ENCODE data around the gene C17orf75. TPM values are rescaled to one million over a fixed set of nuclear protein-coding genes. Genes with fewer than 3 reads are reported as not detected.
A peak's percentile ranks its signal among the peaks of the same experiment; 100 is the strongest.

The C17orf75 gene
- polyA plus RNA-seq, 2 donors, result 7.3 to 9.3 TPM

- Histone ChIP-seq H3K36me3 (ENCODE audit: control insufficient read depth in 2 of 2, insufficient read depth in 2 of 2, low read length in 1 of 2) (no peaks in the 10 kb centered on the region), H3K4me1 (ENCODE audit: control insufficient read depth in 2 of 2, insufficient read depth in 2 of 2, low read length in 1 of 2) (peaks cover 0 to 3% of the 10 kb centered on the region in 2 donors), H3K27me3 (ENCODE audit: control insufficient read depth in 1 of 2, insufficient read depth in 2 of 2, low read length in 2 of 2) (no peaks in the 10 kb centered on the region), H3K9me3 (ENCODE audit: control insufficient read depth in 2 of 2, insufficient read depth in 1 of 2, low read depth in 1 of 2, low read length in 1 of 2) (no peaks in the 10 kb centered on the region), H3K27ac (ENCODE audit: low read depth in 2 of 2, low read length in 1 of 2) (peak overlapping the region in 1 of 2 donors; percentile 13), H3K4me3 (ENCODE audit: low read depth in 1 of 2, low read length in 2 of 2) (no peak overlapping the region)
- 87 to 91% methylated on average over 2 of the region's 2 CpGs for WGBS, 2 donors
These were observed 6.5 kb upstream of the C17orf75 start for GRCh38 chr17:32348483-32348800.

- WGBS, 2 donors, result 88 to 89% methylated on average over 11 of the region's 11 CpGs
- H3K27me3 ChIP-seq (ENCODE audit: control insufficient read depth in 1 of 2, insufficient read depth in 2 of 2, low read length in 2 of 2), result no peaks in the 10 kb centered on the region
- no peak overlapping the region for H3K27ac ChIP-seq (ENCODE audit: low read depth in 2 of 2, low read length in 1 of 2)
- H3K4me3 ChIP-seq (ENCODE audit: low read depth in 1 of 2, low read length in 2 of 2), result no peak overlapping the region
- no peaks in the 10 kb centered on the region for H3K36me3 ChIP-seq (ENCODE audit: control insufficient read depth in 2 of 2, insufficient read depth in 2 of 2, low read length in 1 of 2)
- no peaks in the 10 kb centered on the region for H3K9me3 ChIP-seq (ENCODE audit: control insufficient read depth in 2 of 2, insufficient read depth in 1 of 2, low read depth in 1 of 2, low read length in 1 of 2)
- H3K4me1 ChIP-seq (ENCODE audit: control insufficient read depth in 2 of 2, insufficient read depth in 2 of 2, low read length in 1 of 2), result peaks cover 0 to 3% of the 10 kb centered on the region in 2 donors
These were observed 4.1 kb upstream of the C17orf75 start for GRCh38 chr17:32345951-32346600.

- no peak overlapping the region for H3K27ac ChIP-seq (ENCODE audit: low read depth in 2 of 2, low read length in 1 of 2)
- 63 to 66% methylated on average over 14 of the region's 14 CpGs for WGBS, 2 donors
- H3K4me3 ChIP-seq (ENCODE audit: low read depth in 1 of 2, low read length in 2 of 2), result peak overlapping the region in 1 of 2 donors; percentile 63
- peaks cover 0 to 3% of the 10 kb centered on the region in 2 donors for H3K4me1 ChIP-seq (ENCODE audit: control insufficient read depth in 2 of 2, insufficient read depth in 2 of 2, low read length in 1 of 2)
- H3K36me3 ChIP-seq (ENCODE audit: control insufficient read depth in 2 of 2, insufficient read depth in 2 of 2, low read length in 1 of 2), result no peaks in the 10 kb centered on the region
- H3K27me3 ChIP-seq (ENCODE audit: control insufficient read depth in 1 of 2, insufficient read depth in 2 of 2, low read length in 2 of 2), result no peaks in the 10 kb centered on the region
- no peaks in the 10 kb centered on the region for H3K9me3 ChIP-seq (ENCODE audit: control insufficient read depth in 2 of 2, insufficient read depth in 1 of 2, low read depth in 1 of 2, low read length in 1 of 2)
These were observed 791 bp upstream of the C17orf75 start for GRCh38 chr17:32342603-32343325.

- WGBS, 2 donors, result 3 to 4% methylated on average over 8 to 13 of the region's 13 CpGs
- Histone ChIP-seq H3K27me3 (ENCODE audit: control insufficient read depth in 1 of 2, insufficient read depth in 2 of 2, low read length in 2 of 2) (no peaks in the 10 kb centered on the region), H3K4me1 (ENCODE audit: control insufficient read depth in 2 of 2, insufficient read depth in 2 of 2, low read length in 1 of 2) (peaks cover 0 to 3% of the 10 kb centered on the region in 2 donors), H3K36me3 (ENCODE audit: control insufficient read depth in 2 of 2, insufficient read depth in 2 of 2, low read length in 1 of 2) (no peaks in the 10 kb centered on the region), H3K27ac (ENCODE audit: low read depth in 2 of 2, low read length in 1 of 2) (peak overlapping the region; percentile 81 to 87), H3K4me3 (ENCODE audit: low read depth in 1 of 2, low read length in 2 of 2) (peak overlapping the region; percentile 62 to 63), H3K9me3 (ENCODE audit: control insufficient read depth in 2 of 2, insufficient read depth in 1 of 2, low read depth in 1 of 2, low read length in 1 of 2) (no peaks in the 10 kb centered on the region)
These were observed 674 bp downstream of the C17orf75 start for GRCh38 chr17:32341141-32341856.

- no peak overlapping the region for H3K27ac ChIP-seq (ENCODE audit: low read depth in 2 of 2, low read length in 1 of 2)
- 80 to 82% methylated on average over 4 of the region's 4 CpGs for WGBS, 2 donors
- H3K4me3 ChIP-seq (ENCODE audit: low read depth in 1 of 2, low read length in 2 of 2), result no peak overlapping the region
- no peaks in the 10 kb centered on the region for H3K9me3 ChIP-seq (ENCODE audit: control insufficient read depth in 2 of 2, insufficient read depth in 1 of 2, low read depth in 1 of 2, low read length in 1 of 2)
- H3K27me3 ChIP-seq (ENCODE audit: control insufficient read depth in 1 of 2, insufficient read depth in 2 of 2, low read length in 2 of 2), result no peaks in the 10 kb centered on the region
- peaks cover 0 to 3% of the 10 kb centered on the region in 2 donors for H3K36me3 ChIP-seq (ENCODE audit: control insufficient read depth in 2 of 2, insufficient read depth in 2 of 2, low read length in 1 of 2)
- H3K4me1 ChIP-seq (ENCODE audit: control insufficient read depth in 2 of 2, insufficient read depth in 2 of 2, low read length in 1 of 2), result no peaks in the 10 kb centered on the region
These were observed 6.3 kb downstream of the C17orf75 start for GRCh38 chr17:32335687-32336086.

GRCh38 chr17:32335046-32335445 is 6.9 kb downstream of the C17orf75 start:
- H3K36me3 ChIP-seq (ENCODE audit: control insufficient read depth in 2 of 2, insufficient read depth in 2 of 2, low read length in 1 of 2), result peaks cover 0 to 3% of the 10 kb centered on the region in 2 donors
- no peaks in the 10 kb centered on the region for H3K9me3 ChIP-seq (ENCODE audit: control insufficient read depth in 2 of 2, insufficient read depth in 1 of 2, low read depth in 1 of 2, low read length in 1 of 2)
- no peaks in the 10 kb centered on the region for H3K4me1 ChIP-seq (ENCODE audit: control insufficient read depth in 2 of 2, insufficient read depth in 2 of 2, low read length in 1 of 2)
- no peaks in the 10 kb centered on the region for H3K27me3 ChIP-seq (ENCODE audit: control insufficient read depth in 1 of 2, insufficient read depth in 2 of 2, low read length in 2 of 2)
- H3K27ac ChIP-seq (ENCODE audit: low read depth in 2 of 2, low read length in 1 of 2), result no peak overlapping the region
- no peak overlapping the region for H3K4me3 ChIP-seq (ENCODE audit: low read depth in 1 of 2, low read length in 2 of 2)

- peaks cover 0 to 3% of the 10 kb centered on the region in 2 donors for H3K36me3 ChIP-seq (ENCODE audit: control insufficient read depth in 2 of 2, insufficient read depth in 2 of 2, low read length in 1 of 2)
- WGBS, 2 donors, result 91 to 92% methylated on average over 2 of the region's 2 CpGs
These were observed 8.8 kb downstream of the C17orf75 start for GRCh38 chr17:32333187-32333586.

GRCh38 chr17:32331243-32332040 is 10.5 kb downstream of the C17orf75 start:
- Histone ChIP-seq H3K4me1 (ENCODE audit: control insufficient read depth in 2 of 2, insufficient read depth in 2 of 2, low read length in 1 of 2) (no peaks in the 10 kb centered on the region), H3K27ac (ENCODE audit: low read depth in 2 of 2, low read length in 1 of 2) (no peak overlapping the region), H3K4me3 (ENCODE audit: low read depth in 1 of 2, low read length in 2 of 2) (no peak overlapping the region), H3K9me3 (ENCODE audit: control insufficient read depth in 2 of 2, insufficient read depth in 1 of 2, low read depth in 1 of 2, low read length in 1 of 2) (no peaks in the 10 kb centered on the region), H3K27me3 (ENCODE audit: control insufficient read depth in 1 of 2, insufficient read depth in 2 of 2, low read length in 2 of 2) (no peaks in the 10 kb centered on the region), H3K36me3 (ENCODE audit: control insufficient read depth in 2 of 2, insufficient read depth in 2 of 2, low read length in 1 of 2) (peaks cover 0 to 3% of the 10 kb centered on the region in 2 donors)
- WGBS, 2 donors, result 82 to 83% methylated on average over 3 of the region's 3 CpGs

More at GRCh38 chr17:32333187-32333586, 8.8 kb downstream of the C17orf75 start:
- no peak overlapping the region for H3K27ac ChIP-seq (ENCODE audit: low read depth in 2 of 2, low read length in 1 of 2)
- H3K4me3 ChIP-seq (ENCODE audit: low read depth in 1 of 2, low read length in 2 of 2), result no peak overlapping the region
- no peaks in the 10 kb centered on the region for H3K9me3 ChIP-seq (ENCODE audit: control insufficient read depth in 2 of 2, insufficient read depth in 1 of 2, low read depth in 1 of 2, low read length in 1 of 2)
- H3K4me1 ChIP-seq (ENCODE audit: control insufficient read depth in 2 of 2, insufficient read depth in 2 of 2, low read length in 1 of 2), result no peaks in the 10 kb centered on the region
- no peaks in the 10 kb centered on the region for H3K27me3 ChIP-seq (ENCODE audit: control insufficient read depth in 1 of 2, insufficient read depth in 2 of 2, low read length in 2 of 2)

- Histone ChIP-seq H3K27ac (ENCODE audit: low read depth in 2 of 2, low read length in 1 of 2) (no peak overlapping the region), H3K4me1 (ENCODE audit: control insufficient read depth in 2 of 2, insufficient read depth in 2 of 2, low read length in 1 of 2) (no peaks in the 10 kb centered on the region), H3K4me3 (ENCODE audit: low read depth in 1 of 2, low read length in 2 of 2) (no peak overlapping the region), H3K27me3 (ENCODE audit: control insufficient read depth in 1 of 2, insufficient read depth in 2 of 2, low read length in 2 of 2) (no peaks in the 10 kb centered on the region), H3K36me3 (ENCODE audit: control insufficient read depth in 2 of 2, insufficient read depth in 2 of 2, low read length in 1 of 2) (peaks cover 0 to 3% of the 10 kb centered on the region in 2 donors), H3K9me3 (ENCODE audit: control insufficient read depth in 2 of 2, insufficient read depth in 1 of 2, low read depth in 1 of 2, low read length in 1 of 2) (no peaks in the 10 kb centered on the region)
- WGBS, 2 donors, result 70 to 76% methylated on average over 3 of the region's 3 CpGs
These were observed 11.8 kb downstream of the C17orf75 start for GRCh38 chr17:32330147-32330546.

All from esophagus (tissue), 2 donors.